Vagina (tissue), 2 donors: Measurements from ENCODE around the gene PLAGL2. TPM values are rescaled to one million over a fixed set of nuclear protein-coding genes. Genes with fewer than 3 reads are reported as not detected.

Experiments
- DNase-seq, 2 donors: peaks; one replicate each; pipeline ENCODE4 v3.0.0-alpha.2; 2017; ENCODE audit errors: extremely low spot score in 2 of 2
- H3K27ac ChIP-seq: fragments of 200-600 bp; sonication (generic); one replicate; pipeline ENCODE4 v1.5.1; 2019
- H3K27me3 ChIP-seq: fragments of 200-600 bp; sonication (generic); one replicate; pipeline ENCODE4 v1.5.1; 2019
- H3K36me3 ChIP-seq, 2 donors: fragments of 200-600 bp; sonication (generic); one replicate each; pipeline ENCODE4 v1.5.1; 2017 to 2019
- H3K4me1 ChIP-seq: fragments of 200-600 bp; sonication (generic); one replicate; pipeline ENCODE4 v1.5.1; 2019
- H3K4me3 ChIP-seq, 2 donors: fragments of 200-600 bp; sonication (generic); 1 replicate in 1 of 2; 2 replicates in 1 of 2; pipeline ENCODE4 v1.5.1; 2016 to 2019
- H3K9me3 ChIP-seq: fragments of 200-600 bp; sonication (generic); one replicate; pipeline ENCODE4 v1.5.1; 2019
- CTCF ChIP-seq, 3 experiments: fragments of 450-650 bp in 2 of 3; fragments of 200-600 bp in 1 of 3; sonication (generic) in 1 of 3; IDR thresholded peaks; one replicate each; pipeline ENCODE4 v1.5.1; 2017 to 2019; ENCODE audit warnings: antibody characterized with exemption in 3 of 3, mild to moderate bottlenecking in 2 of 3, moderate library complexity in 2 of 3
- POLR2A ChIP-seq, 2 donors: fragments of 450-650 bp; IDR thresholded peaks; one replicate each; pipeline ENCODE4 v1.6.1; 2017; ENCODE audit warnings: antibody characterized with exemption in 2 of 2, mild to moderate bottlenecking in 2 of 2, moderate library complexity in 2 of 2
- POLR2AphosphoS5 ChIP-seq, 2 donors: sonication (generic); formaldehyde crosslinking; IDR thresholded peaks; one replicate each; pipeline ENCODE4 v1.9.0; 2017; ENCODE audit warnings: antibody characterized with exemption in 2 of 2, mild to moderate bottlenecking in 2 of 2, low read depth in 1 of 2; ENCODE audit not compliant: insufficient read depth in 1 of 2
- intact Hi-C: fragments of 100-400 bp; cut with DNase I; formaldehyde crosslinking; loops from one replicate; pipeline ENCODE4 v1.15.1; 2023
- total RNA-seq: library from RNA; depleted of rRNA; stranded (reverse); fragments of >200 nt; gene quantifications from one replicate; pipeline ENCODE4 v1.2.3, GENCODE V29; 2016

PLAGL2 gene
- total RNA-seq, 1 donor from 2014 or later = 8.3 TPM

GRCh38 chr20:32240205-32240604 lies 32.7 kb upstream of the PLAGL2 start:
- TF ChIP-seq POLR2A (IDR thresholded peaks at IDR 0.05) (no peak), POLR2AphosphoS5 (IDR thresholded peaks at IDR 0.05; ENCODE audit: insufficient read depth in 1 of 2, low read depth in 1 of 2) (no peak), CTCF (IDR thresholded peaks at IDR 0.05) (no peak)
- no peaks in the 10 kb centered on the region for H3K36me3 ChIP-seq
- peaks cover 8% of the 10 kb centered on the region for H3K4me1 ChIP-seq
- DNase-seq = no peak
- H3K9me3 ChIP-seq = no peaks in the 10 kb centered on the region
- intact Hi-C loops = no loop called here
- H3K27me3 ChIP-seq = no peaks in the 10 kb centered on the region
- no peak overlapping the region for H3K27ac ChIP-seq
- H3K4me3 ChIP-seq = no peak overlapping the region

- peaks cover 8% of the 10 kb centered on the region for H3K4me1 ChIP-seq
- no peak for TF ChIP-seq POLR2AphosphoS5 (IDR thresholded peaks at IDR 0.05; ENCODE audit: insufficient read depth in 1 of 2, low read depth in 1 of 2)
- TF ChIP-seq CTCF (IDR thresholded peaks at IDR 0.05) = no peak
- TF ChIP-seq POLR2A (IDR thresholded peaks at IDR 0.05) = no peak
- no peak overlapping the region for H3K4me3 ChIP-seq
- H3K36me3 ChIP-seq = peaks cover 0 to 7% of the 10 kb centered on the region in 2 donors
- intact Hi-C loops = no loop called here
- H3K27me3 ChIP-seq = no peaks in the 10 kb centered on the region
- H3K27ac ChIP-seq = no peak overlapping the region
- H3K9me3 ChIP-seq = no peaks in the 10 kb centered on the region
- no peak for DNase-seq
These were observed 31.2 kb upstream of the PLAGL2 start for GRCh38 chr20:32238483-32239425.

- no peak for TF ChIP-seq POLR2A (IDR thresholded peaks at IDR 0.05)
- no peak for TF ChIP-seq CTCF (IDR thresholded peaks at IDR 0.05)
- TF ChIP-seq POLR2AphosphoS5 (IDR thresholded peaks at IDR 0.05; ENCODE audit: insufficient read depth in 1 of 2, low read depth in 1 of 2) = no peak
- Histone ChIP-seq H3K4me1 (peaks cover 8% of the 10 kb centered on the region), H3K4me3 (no peak overlapping the region), H3K27me3 (no peaks in the 10 kb centered on the region), H3K9me3 (no peaks in the 10 kb centered on the region), H3K36me3 (peaks cover 0 to 19% of the 10 kb centered on the region in 2 donors), H3K27ac (no peak overlapping the region)
- intact Hi-C loops = no loop called here
- no peak for DNase-seq
These were observed 29.9 kb upstream of the PLAGL2 start for GRCh38 chr20:32237419-32237818.

- Histone ChIP-seq H3K4me1 (peaks cover 8% of the 10 kb centered on the region), H3K27me3 (no peaks in the 10 kb centered on the region), H3K27ac (no peak overlapping the region), H3K36me3 (peaks cover 0 to 20% of the 10 kb centered on the region in 2 donors), H3K9me3 (no peaks in the 10 kb centered on the region), H3K4me3 (no peak overlapping the region)
- TF ChIP-seq POLR2A (IDR thresholded peaks at IDR 0.05) (no peak), POLR2AphosphoS5 (IDR thresholded peaks at IDR 0.05; ENCODE audit: insufficient read depth in 1 of 2, low read depth in 1 of 2) (no peak), CTCF (IDR thresholded peaks at IDR 0.05) (no peak)
- intact Hi-C loops = no loop called here
- no peak for DNase-seq
These were observed 29.3 kb upstream of the PLAGL2 start for GRCh38 chr20:32236819-32237218.

GRCh38 chr20:32236048-32236533 lies 28.5 kb upstream of the PLAGL2 start:
- H3K9me3 ChIP-seq = no peaks in the 10 kb centered on the region
- no peak for TF ChIP-seq CTCF (IDR thresholded peaks at IDR 0.05)
- no peak for TF ChIP-seq POLR2AphosphoS5 (IDR thresholded peaks at IDR 0.05; ENCODE audit: insufficient read depth in 1 of 2, low read depth in 1 of 2)
- no peak for TF ChIP-seq POLR2A (IDR thresholded peaks at IDR 0.05)
- H3K4me3 ChIP-seq = no peak overlapping the region
- H3K27ac ChIP-seq = no peak overlapping the region
- peaks cover 8% of the 10 kb centered on the region for H3K4me1 ChIP-seq
- H3K36me3 ChIP-seq = peaks cover 0 to 22% of the 10 kb centered on the region in 2 donors
- intact Hi-C loops = no loop called here
- no peak for DNase-seq
- H3K27me3 ChIP-seq = no peaks in the 10 kb centered on the region
